GM18873 (cell line): ENCODE measurements around the gene RARS1.
"Not testable (repeated sequence)": the region's sequence is repeated elsewhere in the genome, so short reads cannot be mapped to it uniquely, and the experiment has no call there.

Source experiments
- ATAC-seq: cut with Tn5 transposase; IDR thresholded peaks from one replicate; pipeline ENCODE4 v1.9.1; 2021; ENCODE audit warnings: mild to moderate bottlenecking, moderate library complexity, moderate number of reproducible peaks; ENCODE audit not compliant: unreplicated experiment, low FRiP score

The RARS1 gene

GRCh38 chr5:168479166-168479565 lies 7.1 kb upstream of the RARS1 start:
- no peak for ATAC-seq

GRCh38 chr5:168480601-168481000 lies 5.7 kb upstream of the RARS1 start:
- no peak for ATAC-seq

GRCh38 chr5:168481330-168481788 lies 4.9 kb upstream of the RARS1 start:
- peak; percentile 97 for ATAC-seq

- no peak for ATAC-seq
Measured at GRCh38 chr5:168482361-168482760, 3.9 kb upstream of the RARS1 start.

- no peak for ATAC-seq
Measured at GRCh38 chr5:168489059-168489458, 2.8 kb downstream of the RARS1 start.

- no peak for ATAC-seq
Measured at GRCh38 chr5:168494057-168494555, 7.8 kb downstream of the RARS1 start.

- no peak for ATAC-seq
Measured at GRCh38 chr5:168502563-168503237, 16.4 kb downstream of the RARS1 start.

- ATAC-seq: no peak
Measured at GRCh38 chr5:168513861-168514428, 27.7 kb downstream of the RARS1 start.

GRCh38 chr5:168525856-168526255 lies 39.6 kb downstream of the RARS1 start:
- ATAC-seq: no peak

- ATAC-seq: no peak
Measured at GRCh38 chr5:168527756-168528295, 41.6 kb downstream of the RARS1 start.

- no peak for ATAC-seq
Measured at GRCh38 chr5:168528521-168529373, 42.5 kb downstream of the RARS1 start, which contains the start of gene FBLL1. FBLL1 (plus strand) TSS chr5:168529305; CDS start chr5:168529505, 200 bp downstream.

GRCh38 chr5:168529374-168530234 lies 43.3 kb downstream of the RARS1 start:
- no peak for ATAC-seq

- no peak for ATAC-seq
Measured at GRCh38 chr5:168530621-168531150, 44.4 kb downstream of the RARS1 start.

GRCh38 chr5:168531191-168531590 lies 44.9 kb downstream of the RARS1 start:
- no peak for ATAC-seq

- no peak for ATAC-seq
Measured at GRCh38 chr5:168531987-168532864, 46.0 kb downstream of the RARS1 start.

- not testable (repeated sequence) for ATAC-seq
Measured at GRCh38 chr5:168534351-168534750, 48.1 kb downstream of the RARS1 start.

- no peak for ATAC-seq
Measured at GRCh38 chr5:168537176-168537575, 50.9 kb downstream of the RARS1 start.

- no peak for ATAC-seq
Measured at GRCh38 chr5:168549554-168549953, 63.3 kb downstream of the RARS1 start.

- ATAC-seq: no peak
Measured at GRCh38 chr5:168550656-168551055, 64.4 kb downstream of the RARS1 start.
